ENCODE data around the gene PGF.
A peak's percentile ranks its signal among the peaks of the same experiment; 100 is the strongest.

The PGF gene

DNA sequence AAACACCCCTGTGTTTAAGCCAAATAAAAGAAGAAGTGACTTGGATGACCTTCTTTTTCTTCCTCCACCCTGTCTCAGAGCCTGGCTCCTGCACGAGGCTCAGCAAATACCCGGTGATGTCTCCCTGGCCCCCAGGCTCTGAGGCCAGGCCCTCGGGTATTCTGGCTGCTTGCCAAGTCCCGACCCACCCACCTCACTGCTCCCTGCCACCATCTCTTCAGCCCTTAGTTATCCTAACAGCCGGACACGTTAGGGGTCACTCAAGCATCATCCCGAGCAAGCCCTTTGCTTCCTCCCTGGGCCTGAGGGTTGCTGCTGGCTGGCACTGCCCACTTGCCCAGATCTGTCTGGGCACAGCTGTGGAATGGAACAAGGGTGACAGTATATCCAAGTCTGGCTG, 39.6 kb downstream of the PGF start:
- DNase-seq (no peak), ATAC-seq (no peak)
- no peak overlapping the region for H3K27ac Mint-ChIP-seq
- H3K4me1 Mint-ChIP-seq = no peaks in the 10 kb centered on the region
- no peaks in the 10 kb centered on the region for H3K9me3 Mint-ChIP-seq
- H3K36me3 Mint-ChIP-seq (ENCODE audit: low read depth) = no peaks in the 10 kb centered on the region
- no peak overlapping the region for H3K4me3 Mint-ChIP-seq
- no peaks in the 10 kb centered on the region for H3K27me3 Mint-ChIP-seq

DNA sequence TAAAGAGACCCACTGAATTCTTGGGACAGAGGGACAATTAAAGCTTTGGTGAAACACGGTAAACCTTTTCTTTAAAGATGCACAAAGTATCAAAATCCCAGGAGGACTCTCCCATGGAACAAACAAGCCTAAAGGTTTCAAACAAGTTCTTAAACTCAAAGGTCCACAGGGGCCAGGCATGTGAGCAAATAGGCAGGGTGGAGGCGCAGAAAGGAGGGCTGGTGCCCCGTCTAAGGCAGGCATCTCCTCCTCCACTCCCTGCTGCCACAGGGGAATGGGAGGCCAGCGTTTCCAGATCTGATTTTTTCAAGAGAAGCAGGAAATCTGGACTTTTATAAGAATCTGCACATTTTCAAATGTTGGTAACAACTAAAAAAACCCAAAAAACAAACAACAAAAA, 40.0 kb downstream of the PGF start:
- no peak overlapping the region for H3K4me3 Mint-ChIP-seq

DNA sequence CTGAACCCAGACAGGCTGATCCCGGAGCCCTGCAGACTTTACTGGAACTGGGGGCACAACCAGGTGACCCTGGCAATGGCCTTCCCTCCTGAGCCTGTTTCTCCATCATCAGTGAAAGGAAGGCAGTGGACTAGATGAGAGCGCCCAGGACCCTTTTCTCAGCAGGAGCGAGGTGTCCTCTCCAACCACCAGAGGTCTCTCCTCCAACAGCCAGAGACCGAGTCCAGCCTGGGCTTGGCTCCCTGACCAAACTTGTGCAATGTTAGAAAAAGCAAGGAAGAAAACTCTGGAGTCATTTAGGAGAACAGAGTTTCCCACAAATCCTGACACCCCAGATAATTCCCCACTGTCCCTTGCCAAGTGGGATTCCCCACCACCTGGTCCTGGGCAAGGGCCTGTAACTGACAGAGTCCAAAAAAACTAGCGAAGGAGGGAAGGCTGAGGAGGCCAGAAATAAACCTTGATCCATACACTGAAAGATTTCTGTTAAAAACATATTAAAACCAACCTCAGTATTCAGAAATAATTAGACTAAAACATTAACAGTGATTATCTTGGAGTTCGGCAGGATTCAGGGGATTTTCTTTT, 41.3 kb downstream of the PGF start:
- no peaks in the 10 kb centered on the region for H3K27me3 Mint-ChIP-seq
- ATAC-seq = peak; percentile 44
- H3K36me3 Mint-ChIP-seq (ENCODE audit: low read depth) = no peaks in the 10 kb centered on the region
- DNase-seq = no peak
- no peaks in the 10 kb centered on the region for H3K4me1 Mint-ChIP-seq
- H3K9me3 Mint-ChIP-seq = no peaks in the 10 kb centered on the region
- no peak overlapping the region for H3K27ac Mint-ChIP-seq
- H3K4me3 Mint-ChIP-seq = no peak overlapping the region

More for the DNA sequence above, 40.0 kb downstream of the PGF start:
- no peak overlapping the region for H3K27ac Mint-ChIP-seq
- H3K9me3 Mint-ChIP-seq = no peaks in the 10 kb centered on the region
- no peaks in the 10 kb centered on the region for H3K27me3 Mint-ChIP-seq
- DNase-seq = no peak
- H3K4me1 Mint-ChIP-seq = no peaks in the 10 kb centered on the region
- no peak for ATAC-seq
- H3K36me3 Mint-ChIP-seq (ENCODE audit: low read depth) = no peaks in the 10 kb centered on the region

DNA sequence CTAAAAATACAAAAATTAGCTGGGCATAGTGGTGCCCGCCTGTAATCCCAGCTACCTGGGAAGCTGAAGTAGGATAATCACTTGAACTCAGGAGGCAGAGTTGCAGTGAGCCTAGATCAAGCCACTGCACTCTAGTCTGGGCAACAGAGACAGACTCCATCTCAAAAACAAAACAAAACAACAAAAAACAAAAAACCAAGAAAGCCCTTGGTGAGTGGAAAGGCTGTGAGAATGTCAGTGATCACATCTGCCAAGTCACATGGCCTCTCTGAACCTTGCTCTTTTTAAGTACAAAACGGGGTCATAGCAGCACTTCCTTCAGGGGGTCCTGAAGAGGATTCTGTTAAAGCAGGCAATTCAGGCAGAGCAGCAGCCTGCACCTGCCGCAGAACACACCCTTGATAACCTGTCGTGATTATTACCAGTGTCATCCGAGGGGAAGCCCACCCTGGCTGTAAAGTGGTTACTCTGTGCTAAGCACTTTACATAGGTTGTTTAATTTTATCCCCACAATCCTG, 41.9 kb downstream of the PGF start:
- ATAC-seq = no peak
- Mint-ChIP-seq H3K27ac (no peak overlapping the region), H3K4me3 (no peak overlapping the region), H3K36me3 (ENCODE audit: low read depth) (no peaks in the 10 kb centered on the region), H3K4me1 (no peaks in the 10 kb centered on the region), H3K27me3 (no peaks in the 10 kb centered on the region), H3K9me3 (no peaks in the 10 kb centered on the region)
- no peak for DNase-seq

DNA sequence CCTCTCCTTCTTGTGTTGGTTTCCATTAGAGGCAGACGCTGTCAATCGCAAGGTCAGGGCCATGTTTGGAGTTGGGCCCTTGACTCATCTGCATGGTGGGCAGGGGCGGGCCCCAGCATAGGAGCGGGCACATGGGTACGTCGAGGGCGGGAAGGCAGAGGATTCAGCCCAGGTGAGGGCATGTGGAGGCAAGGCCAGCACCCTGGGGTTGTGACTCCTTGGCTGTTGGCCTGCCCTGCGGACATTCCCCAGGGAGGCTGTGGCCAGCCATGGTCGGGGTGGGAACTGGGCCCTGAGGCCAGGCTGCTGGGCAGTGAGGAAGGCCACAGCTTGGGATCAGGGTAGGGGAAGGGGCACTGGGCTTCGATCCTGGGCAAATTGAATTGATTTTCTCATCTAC, 42.6 kb downstream of the PGF start:
- Mint-ChIP-seq H3K4me1 (no peaks in the 10 kb centered on the region), H3K9me3 (no peaks in the 10 kb centered on the region), H3K27ac (no peak overlapping the region), H3K4me3 (no peak overlapping the region), H3K36me3 (ENCODE audit: low read depth) (no peaks in the 10 kb centered on the region), H3K27me3 (no peaks in the 10 kb centered on the region)
- ATAC-seq (no peak), DNase-seq (no peak)

DNA sequence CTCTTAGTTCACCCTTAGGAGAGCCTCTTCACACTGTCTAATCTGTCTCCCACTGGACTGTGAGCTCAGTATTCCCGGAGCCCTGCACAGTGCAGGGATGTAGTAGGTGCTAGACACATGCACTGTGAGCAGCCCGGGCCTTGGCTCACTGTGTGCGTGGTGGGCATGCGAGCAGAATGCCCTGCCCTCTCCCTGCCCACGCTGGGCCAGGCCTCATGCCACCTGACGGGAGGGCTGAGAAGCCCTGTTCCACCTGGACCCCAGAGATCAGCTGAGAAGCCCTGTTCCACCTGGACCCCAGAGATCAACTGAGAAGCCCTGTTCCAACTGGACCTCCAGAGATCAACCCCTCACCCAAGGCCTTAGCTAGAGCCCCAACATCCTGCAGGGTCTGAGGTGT, 43.3 kb downstream of the PGF start:
- Mint-ChIP-seq H3K36me3 (ENCODE audit: low read depth) (no peaks in the 10 kb centered on the region), H3K27ac (no peak overlapping the region), H3K27me3 (no peaks in the 10 kb centered on the region), H3K4me3 (no peak overlapping the region), H3K4me1 (no peaks in the 10 kb centered on the region), H3K9me3 (no peaks in the 10 kb centered on the region)
- no peak for DNase-seq
- no peak for ATAC-seq

DNA sequence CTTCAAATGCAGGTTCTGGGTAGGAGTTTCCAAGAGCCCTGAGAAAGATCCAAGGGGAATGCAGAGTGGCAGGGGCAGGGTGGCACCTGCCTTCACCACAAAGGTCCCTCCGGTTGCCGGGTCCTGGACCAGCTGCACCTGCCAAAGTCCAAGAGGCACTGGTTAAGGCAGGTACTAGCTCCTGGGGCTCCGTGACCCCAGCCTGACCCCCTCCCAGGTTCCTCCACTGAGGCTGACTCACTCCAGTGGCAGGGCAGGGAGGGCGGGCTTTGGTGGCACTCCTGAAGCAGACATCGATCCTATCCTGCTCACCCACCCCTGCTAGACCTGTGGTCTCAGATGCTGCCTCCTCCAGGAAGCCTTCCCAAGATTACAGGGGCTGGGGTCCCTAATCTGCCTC, 43.7 kb downstream of the PGF start:
- Mint-ChIP-seq H3K27ac (no peak overlapping the region), H3K4me1 (no peaks in the 10 kb centered on the region), H3K4me3 (no peak overlapping the region), H3K27me3 (no peaks in the 10 kb centered on the region), H3K36me3 (ENCODE audit: low read depth) (no peaks in the 10 kb centered on the region), H3K9me3 (no peaks in the 10 kb centered on the region)
- DNase-seq = no peak
- ATAC-seq = no peak

DNA sequence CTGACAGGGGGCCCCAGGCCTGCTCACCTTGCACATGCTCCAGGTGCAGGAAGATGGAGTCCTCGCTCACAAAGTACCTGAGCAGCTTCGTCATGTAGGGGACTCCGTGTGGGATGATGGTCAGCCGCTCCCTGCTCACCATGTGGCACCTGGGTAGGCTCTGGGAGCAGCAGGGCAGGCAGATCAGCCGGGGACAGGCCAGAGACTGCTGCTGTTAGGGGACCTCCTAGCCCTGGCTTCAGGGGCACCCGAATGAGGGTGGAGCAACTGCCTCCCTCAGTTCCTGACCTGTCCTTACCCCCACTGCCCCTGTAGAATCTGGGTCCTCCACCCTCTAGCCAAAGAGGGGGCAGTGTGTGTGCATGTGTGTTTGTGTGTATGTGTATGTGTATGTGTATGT, 44.2 kb downstream of the PGF start:
- Mint-ChIP-seq H3K27ac (no peak overlapping the region), H3K9me3 (no peaks in the 10 kb centered on the region), H3K27me3 (no peaks in the 10 kb centered on the region), H3K36me3 (ENCODE audit: low read depth) (no peaks in the 10 kb centered on the region), H3K4me3 (no peak overlapping the region), H3K4me1 (no peaks in the 10 kb centered on the region)
- DNase-seq (no peak), ATAC-seq (no peak)

DNA sequence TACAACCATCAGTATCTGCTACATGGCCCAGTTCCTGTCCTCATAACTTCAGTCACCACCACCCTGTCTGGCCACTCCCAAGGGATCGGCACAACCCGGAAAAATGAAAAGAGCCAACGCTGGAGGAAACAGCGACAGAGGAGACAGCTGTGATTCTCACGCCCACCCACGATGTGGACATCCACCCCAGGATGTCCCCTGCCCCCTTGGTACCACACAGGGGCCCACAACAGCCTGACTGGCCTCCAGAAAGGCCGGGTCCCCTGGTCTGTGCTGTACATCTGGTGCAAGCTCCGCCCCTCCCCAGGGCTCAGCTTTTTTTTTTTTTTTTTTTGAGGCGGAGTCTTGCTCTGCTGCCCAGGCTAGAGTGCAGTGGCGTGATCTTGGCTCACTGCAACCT, 44.8 kb downstream of the PGF start:
- H3K4me3 Mint-ChIP-seq = no peak overlapping the region
- H3K36me3 Mint-ChIP-seq (ENCODE audit: low read depth) = no peaks in the 10 kb centered on the region
- H3K9me3 Mint-ChIP-seq = no peaks in the 10 kb centered on the region
- ATAC-seq (no peak), DNase-seq (no peak)
- no peaks in the 10 kb centered on the region for H3K27me3 Mint-ChIP-seq
- H3K4me1 Mint-ChIP-seq = peaks cover 3% of the 10 kb centered on the region
- H3K27ac Mint-ChIP-seq = no peak overlapping the region

DNA sequence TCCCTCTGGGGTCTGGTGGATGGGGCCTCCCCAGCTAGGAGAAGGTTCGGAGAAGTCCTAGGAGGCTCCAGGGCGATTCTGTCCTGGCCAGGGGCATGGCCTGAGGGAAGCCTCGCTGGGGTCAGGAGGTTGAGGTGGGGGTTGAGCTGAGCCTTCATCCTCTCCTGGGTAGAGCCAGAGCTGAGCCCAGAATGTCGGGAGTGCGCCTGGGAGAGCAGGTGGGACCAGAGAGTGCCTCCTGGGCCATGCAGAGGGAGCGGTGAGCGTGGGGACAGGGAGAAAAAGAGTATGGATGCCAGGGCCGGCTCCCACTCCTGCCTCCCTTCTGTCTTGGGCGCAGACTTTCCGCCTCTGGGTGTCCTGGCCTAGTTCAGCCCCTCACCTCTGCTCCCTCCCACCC, 45.5 kb downstream of the PGF start:
- peaks cover 2% of the 10 kb centered on the region for H3K36me3 Mint-ChIP-seq (ENCODE audit: low read depth)
- ATAC-seq (no peak), DNase-seq (no peak)
- H3K27me3 Mint-ChIP-seq = no peaks in the 10 kb centered on the region
- H3K4me1 Mint-ChIP-seq = peaks cover 4% of the 10 kb centered on the region
- no peak overlapping the region for H3K4me3 Mint-ChIP-seq
- no peaks in the 10 kb centered on the region for H3K9me3 Mint-ChIP-seq
- H3K27ac Mint-ChIP-seq = no peak overlapping the region

DNA sequence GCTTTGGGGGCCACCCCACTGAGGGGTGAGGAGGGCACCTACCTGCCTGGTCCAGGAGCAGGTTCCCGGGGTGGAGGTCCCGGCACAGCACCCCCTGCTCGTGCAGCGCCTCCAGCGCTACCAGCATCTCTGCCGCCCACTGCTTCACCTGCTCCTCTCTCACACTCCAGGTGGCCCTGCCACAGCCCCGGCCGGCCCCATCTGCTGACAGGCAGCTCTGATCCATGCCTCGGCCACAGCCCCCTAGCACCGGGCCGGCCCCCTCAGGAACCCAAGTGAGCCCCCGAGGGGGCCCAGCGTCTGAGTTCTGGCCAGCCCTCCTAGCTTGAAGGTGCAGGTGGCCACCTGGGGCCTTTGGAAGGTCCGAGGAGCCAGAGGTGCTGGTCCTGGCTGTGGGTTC, 45.9 kb downstream of the PGF start:
- no peaks in the 10 kb centered on the region for H3K9me3 Mint-ChIP-seq
- no peak for DNase-seq
- H3K27me3 Mint-ChIP-seq = no peaks in the 10 kb centered on the region
- H3K36me3 Mint-ChIP-seq (ENCODE audit: low read depth) = peaks cover 2% of the 10 kb centered on the region
- peaks cover 4% of the 10 kb centered on the region for H3K4me1 Mint-ChIP-seq
- no peak overlapping the region for H3K4me3 Mint-ChIP-seq
- H3K27ac Mint-ChIP-seq = no peak overlapping the region
- no peak for ATAC-seq

DNA sequence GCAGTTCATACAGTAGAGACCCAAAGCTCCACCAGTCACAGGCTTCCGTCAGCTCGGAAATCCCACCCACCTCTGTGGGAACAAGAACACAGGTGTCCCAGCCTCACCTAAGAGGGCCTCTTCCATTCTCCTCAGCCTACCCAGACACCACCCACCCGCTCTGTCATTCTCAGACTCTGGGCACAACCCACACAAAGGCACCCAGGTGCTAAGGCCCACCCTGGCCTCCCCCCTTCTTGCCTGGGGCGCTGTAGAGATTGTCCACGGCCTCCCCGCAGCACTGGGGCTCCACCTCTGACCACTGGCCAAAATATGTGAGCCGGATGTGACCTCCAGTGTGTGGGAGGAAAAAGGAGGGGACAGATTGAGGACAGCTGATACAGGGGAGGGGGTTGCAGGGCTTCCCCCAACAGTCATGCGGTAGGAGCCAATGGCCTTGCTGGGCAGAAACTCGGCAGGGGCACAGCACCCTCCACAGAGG, 46.5 kb downstream of the PGF start:
- ATAC-seq (no peak), DNase-seq (no peak)
- H3K4me1 Mint-ChIP-seq = peaks cover 4% of the 10 kb centered on the region
- no peaks in the 10 kb centered on the region for H3K27me3 Mint-ChIP-seq
- H3K27ac Mint-ChIP-seq = no peak overlapping the region
- H3K36me3 Mint-ChIP-seq (ENCODE audit: low read depth) = peaks cover 4% of the 10 kb centered on the region
- no peak overlapping the region for H3K4me3 Mint-ChIP-seq
- no peaks in the 10 kb centered on the region for H3K9me3 Mint-ChIP-seq

DNA sequence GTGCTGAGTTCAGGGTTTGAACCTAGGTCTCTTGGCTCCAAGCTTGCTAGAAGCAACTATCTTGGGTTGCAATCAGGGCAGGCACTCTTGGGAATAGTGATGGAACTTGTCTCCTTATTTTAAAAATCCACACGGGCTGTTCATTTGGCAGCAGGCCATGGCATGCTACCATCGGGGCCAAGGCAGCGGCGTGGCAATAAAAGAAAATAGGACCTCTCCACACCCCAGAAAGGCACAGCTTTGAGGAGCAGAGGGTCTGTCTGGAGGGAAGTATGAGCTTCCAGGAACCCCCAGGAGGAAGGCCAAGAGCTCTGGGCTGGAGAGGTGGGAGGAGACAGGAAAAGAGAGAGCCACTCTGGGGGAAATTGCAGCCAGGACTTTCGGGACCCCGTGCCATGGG, 47.7 kb downstream of the PGF start:
- H3K27ac Mint-ChIP-seq = no peak overlapping the region
- ATAC-seq (no peak), DNase-seq (no peak)
- no peak overlapping the region for H3K4me3 Mint-ChIP-seq
- no peaks in the 10 kb centered on the region for H3K27me3 Mint-ChIP-seq
- H3K9me3 Mint-ChIP-seq = no peaks in the 10 kb centered on the region
- H3K36me3 Mint-ChIP-seq (ENCODE audit: low read depth) = peaks cover 12% of the 10 kb centered on the region
- peaks cover 4% of the 10 kb centered on the region for H3K4me1 Mint-ChIP-seq

DNA sequence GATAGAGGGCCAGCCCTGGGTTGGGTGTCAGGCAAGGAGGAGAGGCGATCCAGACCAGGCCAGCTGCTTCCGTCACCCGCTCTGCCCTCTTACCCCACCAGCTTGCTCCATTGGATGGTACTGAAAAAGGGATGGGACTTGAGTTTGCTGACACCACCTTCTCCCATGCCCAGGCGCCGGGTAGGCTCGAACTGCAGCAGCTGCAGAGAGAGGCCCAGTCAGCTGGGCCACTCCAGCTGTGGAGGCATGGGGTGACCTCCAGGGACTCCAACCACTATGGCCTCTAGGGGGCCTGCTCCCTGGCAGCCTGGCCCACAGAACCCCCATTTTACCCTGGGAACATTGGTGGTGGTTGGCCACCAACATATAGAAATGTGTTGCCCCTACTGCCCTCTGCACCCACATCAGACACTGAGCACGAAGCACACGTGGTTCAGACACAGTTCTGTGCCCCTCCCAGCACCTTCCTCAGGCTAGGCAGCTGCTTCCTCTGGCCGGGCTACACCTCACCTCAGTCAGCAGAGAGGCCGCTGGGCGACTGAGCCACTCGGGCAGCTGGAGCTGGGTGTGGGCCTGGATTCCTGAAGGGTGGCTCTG, 48.4 kb downstream of the PGF start:
- peaks cover 12% of the 10 kb centered on the region for H3K36me3 Mint-ChIP-seq (ENCODE audit: low read depth)
- no peaks in the 10 kb centered on the region for H3K9me3 Mint-ChIP-seq
- ATAC-seq = no peak
- DNase-seq = no peak
- H3K27ac Mint-ChIP-seq = no peak overlapping the region
- H3K27me3 Mint-ChIP-seq = no peaks in the 10 kb centered on the region
- peaks cover 4% of the 10 kb centered on the region for H3K4me1 Mint-ChIP-seq
- H3K4me3 Mint-ChIP-seq = no peak overlapping the region

DNA sequence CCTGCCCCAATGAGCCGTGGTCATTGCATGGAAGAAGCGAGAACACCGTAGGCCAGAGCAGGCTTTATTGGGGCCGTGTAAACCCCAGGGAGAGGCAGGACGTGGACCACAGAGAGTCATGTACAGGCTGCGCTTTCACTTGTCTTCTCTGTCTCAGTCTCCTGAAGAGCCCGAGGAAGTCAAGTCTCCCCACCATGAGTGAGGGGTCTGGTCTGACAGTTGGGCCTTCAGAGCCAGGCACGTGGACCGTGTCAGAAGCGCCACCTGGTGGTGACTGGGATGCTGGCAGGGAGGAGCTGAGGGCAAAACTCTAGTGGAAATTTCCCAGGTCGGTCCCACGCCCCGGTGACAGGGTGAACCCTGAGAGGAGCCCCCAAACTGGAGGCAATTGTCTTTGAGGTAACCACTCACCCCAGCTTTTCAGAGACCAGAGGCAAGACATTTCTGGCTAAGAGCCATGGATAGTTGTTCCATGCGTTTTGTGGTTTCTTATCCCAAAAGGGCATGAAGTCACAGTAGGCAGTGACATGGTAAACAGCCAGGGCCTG, 49.7 kb downstream of the PGF start:
- Mint-ChIP-seq H3K27ac (peak overlapping the region; percentile 59), H3K9me3 (no peaks in the 10 kb centered on the region), H3K4me1 (peaks cover 4% of the 10 kb centered on the region), H3K4me3 (no peak overlapping the region), H3K36me3 (ENCODE audit: low read depth) (peaks cover 16% of the 10 kb centered on the region), H3K27me3 (no peaks in the 10 kb centered on the region)
- DNase-seq (peak; percentile 88), ATAC-seq (peak; percentile 65)

Measured in activated naive CD8-positive, alpha-beta T cell treated with anti-CD3 and anti-CD28 coated beads, Interleukin-2, amount 50 U/mL, for 24 hours (primary cell).